GM19025 (cell line): ENCODE results near the gene PRDX5.

Experiments used
- ATAC-seq: cut with Tn5 transposase; IDR thresholded peaks from one replicate; pipeline ENCODE4 v1.9.1; 2021; ENCODE audit warnings: mild to moderate bottlenecking, low read depth, moderate library complexity; ENCODE audit not compliant: unreplicated experiment

The PRDX5 gene

DNA sequence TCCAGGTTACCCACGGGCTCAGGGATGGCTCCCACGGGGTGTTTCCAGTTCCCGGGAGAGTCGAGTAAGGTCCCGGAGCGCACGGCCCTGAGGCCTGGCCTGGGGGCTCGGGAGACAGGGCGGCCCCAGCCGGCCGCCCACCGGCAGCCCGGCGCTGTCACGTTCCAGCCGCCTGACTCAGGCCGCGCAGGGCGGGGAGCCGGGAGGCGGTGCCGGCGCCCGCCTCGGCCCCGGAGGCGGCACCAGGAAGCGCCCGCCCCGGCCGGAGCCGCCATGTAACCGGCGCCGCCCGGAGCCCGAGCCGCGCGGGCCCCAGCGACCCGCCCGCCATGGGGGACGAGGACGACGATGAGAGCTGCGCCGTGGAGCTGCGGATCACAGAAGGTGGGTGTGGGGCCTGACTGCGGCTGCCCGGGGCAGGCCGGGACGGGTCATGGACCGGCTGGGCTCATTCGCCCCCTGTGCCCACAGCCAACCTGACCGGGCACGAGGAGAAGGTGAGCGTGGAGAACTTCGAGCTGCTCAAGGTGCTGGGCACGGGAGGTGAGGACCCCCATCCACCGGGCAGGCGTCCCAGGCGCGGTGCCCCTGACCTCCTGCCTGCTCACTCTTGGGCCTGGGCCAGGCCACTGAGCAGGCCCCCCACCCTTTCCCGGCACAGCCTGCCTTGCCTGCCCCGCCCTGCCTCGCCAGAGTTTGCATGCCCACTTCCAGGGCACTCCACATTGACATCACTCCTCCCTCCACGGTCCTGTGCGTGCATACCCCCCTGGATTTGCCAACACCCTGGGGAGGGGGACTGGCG, 41.2 kb downstream of the PRDX5 start, which contains the start of gene RPS6KA4:
Gene RPS6KA4 (plus strand): TSS at position 256 of the 805 bp plus-strand sequence. CDS start 74 bp downstream, at position 330.
- peak; percentile 65 for ATAC-seq

DNA sequence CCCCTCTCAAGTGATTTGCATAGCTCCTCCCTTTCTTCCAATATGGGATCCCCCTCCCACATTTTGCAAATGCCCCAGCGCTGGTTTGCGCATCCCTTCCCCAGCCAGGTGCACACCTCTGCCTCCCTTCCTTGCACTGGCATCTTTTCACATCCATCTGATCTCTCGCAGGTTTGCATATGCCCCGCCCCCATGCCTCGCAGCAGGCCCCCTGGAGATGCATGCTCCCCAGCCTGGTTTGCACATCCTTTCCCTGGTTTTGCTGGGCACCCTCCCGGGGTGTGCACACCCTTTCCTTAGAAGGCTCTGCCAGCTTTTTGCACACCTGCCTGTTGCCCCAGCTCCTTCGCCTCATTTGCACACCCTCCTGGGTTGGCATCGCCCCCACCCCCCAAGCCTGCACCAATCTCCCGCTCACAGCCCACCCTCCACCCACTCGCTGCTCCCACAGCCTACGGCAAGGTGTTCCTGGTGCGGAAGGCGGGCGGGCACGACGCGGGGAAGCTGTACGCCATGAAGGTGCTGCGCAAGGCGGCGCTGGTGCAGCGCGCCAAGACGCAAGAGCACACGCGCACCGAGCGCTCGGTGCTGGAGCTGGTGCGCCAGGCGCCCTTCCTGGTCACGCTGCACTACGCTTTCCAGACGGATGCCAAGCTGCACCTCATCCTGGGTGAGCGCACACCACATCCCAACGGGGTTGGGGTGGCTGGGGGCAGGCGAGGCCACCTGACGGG, 42.0 kb downstream of the PRDX5 start:
- ATAC-seq = no peak

DNA sequence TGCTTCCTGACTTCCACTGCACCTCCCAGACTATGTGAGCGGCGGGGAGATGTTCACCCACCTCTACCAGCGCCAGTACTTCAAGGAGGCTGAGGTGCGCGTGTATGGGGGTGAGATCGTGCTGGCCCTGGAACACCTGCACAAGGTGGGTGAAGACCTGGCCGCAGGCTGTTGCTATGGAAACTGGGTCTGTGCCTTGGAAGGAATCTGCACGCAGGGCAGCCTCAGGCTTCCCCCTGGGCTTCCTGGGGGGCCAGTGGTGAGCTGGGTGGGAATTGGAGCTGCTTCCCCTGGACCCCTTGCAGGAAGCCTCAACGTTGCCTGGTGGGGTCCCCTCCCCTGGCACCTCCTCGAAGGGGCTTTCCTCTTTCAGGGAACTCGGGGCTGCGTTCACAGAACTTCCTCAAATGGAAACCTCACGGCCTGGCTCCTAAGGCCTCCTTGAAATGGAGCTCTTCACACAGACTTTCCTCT, 42.6 kb downstream of the PRDX5 start:
- ATAC-seq = no peak

DNA sequence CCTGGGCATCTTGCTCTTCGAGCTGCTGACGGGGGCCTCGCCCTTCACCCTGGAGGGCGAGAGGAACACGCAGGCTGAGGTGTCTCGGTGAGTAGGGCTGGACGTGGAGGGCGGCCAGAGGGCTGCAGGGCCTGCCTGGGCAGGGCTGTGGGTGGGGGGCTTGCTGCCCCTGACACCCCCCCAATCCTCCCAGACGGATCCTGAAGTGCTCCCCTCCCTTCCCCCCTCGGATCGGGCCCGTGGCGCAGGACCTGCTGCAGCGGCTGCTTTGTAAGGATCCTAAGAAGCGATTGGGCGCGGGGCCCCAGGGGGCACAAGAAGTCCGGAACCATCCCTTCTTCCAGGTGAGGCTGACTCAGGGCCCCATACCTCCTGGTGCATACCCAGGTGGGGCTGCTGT, 43.7 kb downstream of the PRDX5 start:
- no peak for ATAC-seq

DNA sequence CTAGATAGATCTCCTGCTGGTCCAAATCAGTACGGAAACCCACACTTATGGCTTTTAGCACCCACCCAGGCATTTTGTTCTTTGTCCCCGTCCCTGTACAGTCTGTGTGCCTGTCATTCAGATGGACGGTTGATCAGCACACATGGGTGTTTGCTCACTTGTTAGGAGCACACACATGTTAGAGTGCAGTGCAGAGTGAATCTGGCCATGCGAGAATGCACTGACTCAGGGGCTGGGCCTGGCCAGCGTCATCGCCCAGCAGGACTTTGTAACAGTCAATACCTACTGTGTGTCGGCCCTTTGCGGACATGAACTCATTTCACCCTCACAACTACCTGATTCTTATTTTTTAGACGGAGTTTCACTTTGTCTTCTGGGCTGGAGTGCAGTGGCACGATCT, 44.4 kb downstream of the PRDX5 start:
- ATAC-seq = no peak

DNA sequence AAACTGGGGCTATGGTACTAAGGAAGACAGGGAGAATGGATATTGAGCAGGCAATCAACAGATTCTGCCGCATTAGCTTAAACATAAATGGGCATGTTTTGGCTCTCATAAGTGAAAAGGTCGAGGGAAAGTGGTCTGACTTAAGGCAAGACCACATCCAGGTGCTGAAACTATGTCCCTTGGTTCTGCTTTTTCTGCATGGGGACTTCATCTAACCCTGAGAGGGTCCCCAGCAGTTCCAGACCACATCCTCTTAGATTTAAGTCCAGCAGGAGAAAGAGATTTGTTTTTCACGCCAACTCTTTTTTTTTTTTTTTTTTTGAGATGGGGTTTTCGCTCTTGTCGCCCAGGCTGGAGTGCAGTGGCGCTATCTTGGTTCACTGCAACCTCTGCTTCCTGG, 46.5 kb downstream of the PRDX5 start:
- no peak for ATAC-seq

DNA sequence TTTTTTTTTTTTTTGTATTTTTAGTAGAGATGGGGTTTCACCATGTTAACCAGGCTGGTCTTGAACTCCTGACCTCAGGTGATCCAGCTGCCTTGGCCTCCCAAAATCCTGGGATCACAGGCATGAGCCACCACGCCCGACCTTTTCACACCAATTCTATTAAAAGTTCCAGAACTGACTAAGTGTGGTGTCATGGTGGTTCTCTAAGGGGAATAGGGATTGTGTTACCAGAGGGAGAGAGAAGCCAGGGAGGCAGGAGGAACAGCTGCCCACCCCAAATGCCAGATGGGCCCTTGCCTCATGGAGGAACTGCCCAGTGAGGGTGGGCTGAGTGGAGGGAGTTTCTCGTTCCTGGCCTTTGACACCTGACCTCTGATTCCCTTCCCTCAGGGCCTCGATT, 47.0 kb downstream of the PRDX5 start:
- no peak for ATAC-seq

DNA sequence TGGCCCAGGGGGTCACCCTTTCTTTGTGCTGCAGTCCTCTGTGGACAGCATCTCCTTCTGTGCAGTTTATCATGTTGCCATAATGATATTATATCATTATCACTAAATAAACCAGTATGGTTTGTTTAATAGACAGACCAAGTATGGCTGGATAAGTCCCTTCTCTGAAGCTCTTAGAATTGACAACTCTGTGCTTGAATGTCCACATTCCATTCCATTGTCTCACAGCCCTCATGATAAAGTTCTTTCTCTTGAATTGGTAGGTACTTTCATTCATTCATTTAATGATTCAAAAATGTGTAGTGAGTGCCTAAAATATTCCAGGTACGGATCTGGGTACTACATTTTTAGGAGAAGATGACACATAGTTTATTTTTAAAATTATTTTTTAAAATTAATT, 48.8 kb downstream of the PRDX5 start:
- no peak for ATAC-seq

DNA sequence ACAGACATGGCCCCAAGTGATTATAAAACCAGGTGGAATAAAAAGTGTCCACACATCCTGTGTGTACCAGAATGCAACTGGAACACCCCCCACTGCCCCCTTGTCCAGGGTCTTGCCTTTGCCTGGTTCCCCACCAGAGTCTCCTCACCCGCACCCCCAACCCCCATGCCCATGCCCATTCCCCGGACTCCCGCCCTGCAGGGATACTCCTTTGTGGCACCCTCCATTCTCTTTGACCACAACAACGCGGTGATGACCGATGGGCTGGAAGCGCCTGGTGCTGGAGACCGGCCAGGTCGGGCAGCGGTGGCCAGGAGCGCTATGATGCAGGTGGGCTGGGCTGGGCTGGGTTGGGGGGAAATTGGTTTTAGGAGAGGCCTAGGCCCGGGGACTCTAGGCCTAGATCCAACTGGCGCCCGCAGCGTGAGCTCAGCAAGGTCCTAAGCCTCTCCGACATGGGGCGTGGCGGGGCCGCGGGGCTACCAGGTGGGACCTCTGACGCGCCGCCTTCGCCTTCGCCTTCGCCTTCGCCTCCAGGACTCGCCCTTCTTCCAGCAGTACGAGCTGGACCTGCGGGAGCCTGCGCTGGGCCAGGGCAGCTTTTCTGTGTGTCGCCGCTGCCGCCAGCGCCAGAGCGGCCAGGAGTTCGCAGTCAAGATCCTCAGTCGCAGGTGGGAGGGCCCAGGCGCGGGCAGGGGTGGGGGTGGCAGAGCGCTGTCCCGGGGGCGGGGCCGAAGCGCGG, 50.2 kb downstream of the PRDX5 start:
- ATAC-seq = no peak

DNA sequence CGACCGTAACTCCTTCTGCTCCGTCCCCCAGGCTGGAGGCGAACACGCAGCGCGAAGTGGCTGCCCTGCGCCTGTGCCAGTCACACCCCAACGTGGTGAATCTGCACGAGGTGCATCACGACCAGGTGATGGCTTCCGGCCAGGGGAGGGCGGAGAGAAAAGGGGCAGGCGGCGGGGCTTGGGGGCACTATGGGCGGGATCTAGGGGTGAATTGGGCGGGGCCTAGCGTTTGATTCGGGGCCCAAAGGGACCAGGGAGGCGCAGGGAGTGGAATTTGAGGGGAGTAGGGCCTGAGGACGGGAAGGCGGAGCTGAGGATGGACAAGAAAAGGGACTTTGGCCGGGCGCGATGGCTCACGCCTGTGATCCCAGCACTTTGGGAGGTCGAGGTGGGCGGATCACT, 50.8 kb downstream of the PRDX5 start:
- ATAC-seq = no peak

DNA sequence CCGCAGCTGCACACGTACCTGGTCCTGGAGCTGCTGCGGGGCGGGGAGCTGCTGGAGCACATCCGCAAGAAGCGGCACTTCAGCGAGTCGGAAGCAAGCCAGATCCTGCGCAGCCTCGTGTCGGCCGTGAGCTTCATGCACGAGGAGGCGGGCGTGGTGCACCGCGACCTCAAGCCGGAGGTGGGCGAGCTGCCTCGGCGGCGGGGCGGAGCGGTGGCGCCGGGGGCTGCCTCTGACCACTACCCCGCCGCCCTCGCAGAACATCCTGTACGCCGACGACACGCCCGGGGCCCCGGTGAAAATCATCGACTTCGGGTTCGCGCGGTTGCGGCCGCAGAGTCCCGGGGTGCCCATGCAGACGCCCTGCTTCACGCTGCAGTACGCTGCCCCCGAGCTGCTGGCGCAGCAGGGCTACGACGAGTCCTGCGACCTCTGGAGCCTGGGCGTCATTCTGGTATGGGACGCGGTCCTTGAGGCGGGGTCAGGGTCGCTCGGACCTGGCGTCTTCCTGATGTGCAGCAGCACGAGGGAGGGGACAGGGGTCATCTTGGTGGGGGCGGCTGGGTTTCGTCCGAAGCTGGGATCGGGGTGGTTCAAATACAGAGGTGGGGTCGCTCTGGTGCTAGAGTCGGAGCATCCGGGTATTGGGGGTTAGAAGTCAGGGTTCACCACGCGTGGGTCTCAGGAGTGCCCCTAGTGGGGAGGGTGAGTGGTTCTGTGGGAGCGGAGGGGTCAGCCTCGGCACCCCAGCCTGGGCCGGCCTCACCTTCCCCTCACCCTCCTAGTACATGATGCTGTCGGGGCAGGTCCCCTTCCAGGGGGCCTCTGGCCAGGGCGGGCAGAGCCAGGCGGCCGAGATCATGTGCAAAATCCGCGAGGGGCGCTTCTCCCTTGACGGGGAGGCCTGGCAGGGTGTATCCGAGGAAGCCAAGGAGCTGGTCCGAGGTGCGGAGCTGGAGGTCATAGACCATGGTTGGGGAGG, 51.8 kb downstream of the PRDX5 start:
- ATAC-seq = no peak

DNA sequence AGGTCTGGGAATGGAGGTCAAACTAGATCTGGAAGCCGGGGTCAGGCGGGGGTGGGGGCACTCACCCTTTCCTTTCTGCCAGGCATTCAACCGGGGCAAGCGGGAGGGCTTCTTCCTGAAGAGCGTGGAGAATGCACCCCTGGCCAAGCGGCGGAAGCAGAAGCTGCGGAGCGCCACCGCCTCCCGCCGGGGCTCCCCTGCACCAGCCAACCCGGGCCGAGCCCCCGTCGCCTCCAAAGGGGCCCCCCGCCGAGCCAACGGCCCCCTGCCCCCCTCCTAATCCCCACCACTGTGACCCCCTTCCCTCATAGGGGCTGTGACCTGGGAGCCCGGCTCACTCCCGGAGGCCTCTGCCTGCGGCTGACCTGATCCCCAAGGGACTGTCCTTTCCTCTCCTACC, 53.3 kb downstream of the PRDX5 start:
- ATAC-seq = no peak
